Measurements from ENCODE around the gene METTL25. TPM values are rescaled to one million over a fixed set of nuclear protein-coding genes. Genes with fewer than 3 reads are reported as not detected.

METTL25 gene
- polyA plus RNA-seq, 4 donors, result 14.0 to 18.6 (median 16.6) TPM

DNA sequence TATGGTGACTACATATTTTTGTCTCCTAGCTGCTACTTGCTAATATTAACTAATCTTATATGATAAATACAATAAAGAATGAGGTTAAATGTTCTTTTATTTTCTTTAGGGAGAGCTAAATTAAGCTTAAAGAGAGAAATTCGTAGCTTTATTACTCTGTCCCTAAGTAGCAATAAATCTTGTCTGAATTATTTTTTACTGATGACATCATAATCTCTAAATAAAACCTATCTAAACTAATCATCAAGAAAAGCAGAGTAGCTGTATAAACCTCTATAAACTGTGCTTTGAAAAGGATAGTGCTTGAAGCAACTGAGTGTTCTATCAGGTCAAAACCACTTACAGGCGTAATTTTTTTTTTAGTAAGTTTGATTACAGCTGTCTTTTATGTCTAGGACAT lies 42.5 kb downstream of the METTL25 start:
- DNase-seq (ENCODE audit: low read depth in 4 of 4, low spot score in 2 of 4), result no peak

DNA sequence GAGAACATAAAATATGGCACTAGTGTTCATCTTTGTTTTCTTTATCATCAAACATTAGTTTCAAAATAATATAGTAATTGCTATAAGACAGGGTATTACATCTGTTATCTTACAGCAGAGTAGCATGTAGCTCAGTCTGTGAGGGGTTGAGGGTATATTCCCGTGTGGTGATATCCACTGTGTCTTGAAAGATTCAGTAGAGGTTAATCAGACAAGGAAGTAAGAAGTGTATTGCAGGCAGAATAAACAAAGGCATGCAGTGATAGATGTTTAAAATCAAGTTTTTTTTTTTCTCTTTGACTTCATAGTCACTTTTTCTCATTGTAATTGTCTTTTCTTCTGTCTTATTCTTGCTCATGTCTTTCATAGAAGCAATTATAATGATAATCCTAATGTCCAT lies 48.3 kb downstream of the METTL25 start:
- no peak for DNase-seq (ENCODE audit: low read depth in 4 of 4, low spot score in 2 of 4)

DNA sequence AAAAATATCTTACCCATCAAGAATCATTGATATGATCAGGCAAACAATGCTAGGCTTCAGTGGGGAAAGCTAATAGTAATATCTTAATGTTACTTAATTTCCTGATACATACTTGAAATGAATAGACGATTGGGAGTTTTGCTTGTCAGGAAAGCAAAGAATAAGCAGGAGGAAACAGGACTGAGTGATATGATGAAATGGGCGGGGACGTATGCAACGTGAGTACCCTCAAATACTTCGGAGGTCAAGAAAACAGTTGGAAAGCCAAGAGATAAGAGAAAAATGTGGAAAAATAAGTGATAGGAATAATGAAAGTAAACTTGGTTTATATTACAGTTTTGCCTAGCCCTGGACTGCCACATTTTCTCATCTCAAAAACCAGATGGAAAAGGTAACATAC lies 49.2 kb downstream of the METTL25 start:
- no peak for DNase-seq (ENCODE audit: low read depth in 4 of 4, low spot score in 2 of 4)

DNA sequence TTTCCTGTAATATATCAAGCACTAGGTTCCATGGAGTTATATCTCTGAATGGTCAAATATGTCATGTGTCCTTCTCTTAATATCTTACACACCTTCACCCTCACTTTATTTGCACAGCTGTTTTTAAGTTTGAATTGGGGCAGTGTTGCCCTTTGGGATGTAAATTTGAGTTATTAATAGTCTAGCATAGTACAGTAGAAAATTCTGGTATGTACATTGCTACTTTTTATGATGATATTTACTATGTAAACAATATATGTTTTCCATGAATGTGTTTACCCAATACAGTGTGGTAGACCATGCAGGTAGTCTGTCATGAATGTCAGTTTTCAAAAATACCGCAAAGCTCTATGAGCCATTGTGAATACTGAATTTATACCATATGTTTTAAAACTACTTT lies 50.5 kb downstream of the METTL25 start:
- no peak for DNase-seq (ENCODE audit: low read depth in 4 of 4, low spot score in 2 of 4)

DNA sequence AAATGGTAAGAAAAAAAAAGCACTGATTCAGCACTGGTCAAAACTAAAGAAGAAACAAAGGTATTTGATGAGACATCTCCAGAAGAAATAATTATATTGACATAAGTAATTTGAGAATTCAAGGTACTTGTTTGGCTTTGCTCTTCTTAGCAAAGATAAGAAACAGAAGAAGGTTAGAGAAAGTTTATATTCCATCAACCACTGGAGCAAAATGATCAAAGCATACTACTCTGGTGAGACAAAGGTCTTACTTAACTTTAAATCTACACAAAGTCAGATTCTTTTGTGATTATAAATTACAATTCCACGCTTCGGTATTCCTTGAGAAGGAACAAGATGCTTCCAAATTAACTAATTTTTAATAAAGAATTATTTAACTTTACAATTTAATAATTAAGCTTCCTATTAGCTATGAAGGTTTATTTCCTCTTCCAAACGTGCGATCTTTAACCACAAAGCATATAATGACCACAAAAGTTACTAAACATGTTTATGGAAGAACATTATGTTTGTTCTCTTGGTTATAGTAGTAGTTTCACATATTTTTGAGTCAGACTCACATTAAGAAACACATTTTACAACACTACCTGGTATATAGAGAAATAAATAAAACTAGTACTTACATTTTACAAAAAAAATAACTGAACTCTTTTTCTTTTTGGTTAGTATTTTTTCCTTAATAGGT lies 53.4 kb downstream of the METTL25 start:
- no peak for DNase-seq (ENCODE audit: low read depth in 4 of 4, low spot score in 2 of 4)

DNA sequence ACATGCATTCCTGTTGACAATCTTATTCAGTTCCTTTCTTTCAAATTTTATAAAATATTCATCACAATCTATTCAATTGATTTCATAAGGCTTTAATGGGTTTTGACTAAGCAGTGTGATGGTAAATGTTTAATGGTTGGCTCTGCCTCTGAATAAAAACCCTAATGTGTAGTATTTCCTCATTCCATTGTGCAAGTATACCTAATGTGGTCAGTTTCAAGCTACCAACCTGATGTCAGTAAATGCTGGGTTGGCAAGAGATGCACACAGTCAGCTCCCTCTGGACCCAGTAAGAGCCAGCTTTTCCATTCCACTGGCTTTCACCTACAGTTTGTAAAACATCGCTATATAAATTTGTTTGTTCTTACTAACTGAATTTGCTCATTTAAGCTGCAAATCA lies 53.9 kb downstream of the METTL25 start:
- DNase-seq (ENCODE audit: low read depth in 4 of 4, low spot score in 2 of 4), result no peak

DNA sequence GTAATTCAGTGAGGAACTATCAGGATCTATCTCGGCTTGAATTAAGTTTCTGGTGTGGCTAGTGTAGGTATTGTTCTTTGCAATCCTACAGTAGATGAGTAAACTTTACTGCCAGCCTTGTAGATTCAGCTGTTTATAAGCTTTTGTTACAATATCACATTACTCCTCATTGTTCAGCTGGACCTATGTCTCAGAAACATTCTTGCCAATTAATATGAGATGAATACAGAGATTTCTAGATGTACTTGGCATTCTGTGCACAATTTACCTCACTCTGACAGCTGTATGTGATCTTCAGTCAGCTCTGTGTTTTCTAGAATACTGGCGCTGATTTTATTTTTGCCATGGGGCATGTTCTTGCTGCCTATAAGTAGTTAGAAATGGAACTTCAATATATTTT lies 55.7 kb downstream of the METTL25 start:
- no peak for DNase-seq (ENCODE audit: low read depth in 4 of 4, low spot score in 2 of 4)

DNA sequence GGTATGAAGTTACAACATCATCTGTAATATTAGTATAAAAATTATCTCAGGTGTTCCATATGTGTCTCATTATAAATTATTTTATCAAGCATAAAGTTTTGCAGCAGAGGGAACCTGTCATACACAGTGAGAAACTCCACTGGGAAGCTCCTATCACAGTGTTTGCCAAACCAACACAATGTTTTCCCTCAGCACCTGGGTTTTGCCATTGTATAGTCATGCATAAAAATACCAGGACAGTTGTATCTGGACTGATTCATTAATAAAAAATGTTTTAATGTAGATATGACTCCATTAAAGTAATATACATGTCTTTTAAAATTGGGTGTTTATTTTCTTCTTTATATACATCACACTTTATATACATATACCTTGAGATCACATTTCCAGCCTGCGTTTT lies 56.6 kb downstream of the METTL25 start:
- no peak for DNase-seq (ENCODE audit: low read depth in 4 of 4, low spot score in 2 of 4)

DNA sequence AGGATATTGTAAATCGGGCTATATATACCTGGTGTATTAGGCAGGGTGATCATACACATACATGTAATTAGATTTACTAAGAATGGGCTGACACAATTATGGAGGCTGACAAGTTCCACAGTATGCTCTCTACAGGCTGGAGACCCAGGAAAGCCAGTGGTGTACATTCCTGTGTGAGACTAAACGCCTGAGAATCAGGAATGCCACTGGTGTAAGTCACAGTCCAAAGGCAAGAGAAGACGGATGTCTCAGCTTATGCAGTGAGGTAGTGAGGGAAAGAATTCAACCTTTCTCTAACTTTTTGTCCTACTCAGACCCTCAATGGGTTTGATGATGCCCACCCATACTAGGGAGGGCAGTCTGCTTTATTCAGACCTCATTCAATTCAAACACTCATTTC lies 57.1 kb downstream of the METTL25 start:
- no peak for DNase-seq (ENCODE audit: low read depth in 4 of 4, low spot score in 2 of 4)

DNA sequence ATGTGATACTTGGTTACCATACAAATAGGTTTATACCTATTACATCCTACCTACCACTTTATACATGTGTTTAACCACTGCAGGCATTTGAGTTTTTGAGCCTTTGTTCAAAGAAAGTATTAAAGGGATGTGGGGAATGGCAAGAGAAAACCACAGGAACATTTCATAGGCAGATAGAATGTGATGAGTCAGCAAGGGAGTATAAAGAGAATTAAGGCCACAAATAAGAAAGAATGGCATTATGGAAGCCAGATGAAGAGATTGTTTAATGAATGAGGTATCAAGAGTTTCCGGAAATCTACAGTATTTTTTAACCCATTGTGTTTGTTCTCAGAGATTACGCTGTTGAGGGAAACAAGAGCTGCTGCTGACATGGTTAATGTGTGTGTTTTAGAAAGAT lies 66.9 kb downstream of the METTL25 start:
- DNase-seq (ENCODE audit: low read depth in 4 of 4, low spot score in 2 of 4), result no peak

DNA sequence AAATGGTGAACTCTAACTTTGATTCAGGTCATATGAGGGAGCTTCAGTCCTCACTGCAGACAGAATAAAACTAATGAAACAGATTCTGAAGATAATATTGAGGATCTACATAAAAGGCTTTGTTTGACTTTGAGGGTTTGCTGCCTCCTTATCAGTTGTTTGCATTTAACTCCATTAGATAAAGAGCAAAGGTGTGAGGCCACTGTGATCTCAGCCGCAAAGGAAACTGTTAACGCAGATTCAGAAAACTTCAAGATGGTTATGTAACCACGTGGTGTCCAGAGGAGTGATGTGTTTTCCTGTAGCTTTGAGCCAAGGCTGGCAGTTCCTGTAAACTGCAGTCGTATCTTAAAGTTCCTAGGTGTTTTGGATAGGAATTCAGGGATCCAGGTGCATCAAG lies 67.8 kb downstream of the METTL25 start:
- DNase-seq (ENCODE audit: low read depth in 4 of 4, low spot score in 2 of 4), result no peak

DNA sequence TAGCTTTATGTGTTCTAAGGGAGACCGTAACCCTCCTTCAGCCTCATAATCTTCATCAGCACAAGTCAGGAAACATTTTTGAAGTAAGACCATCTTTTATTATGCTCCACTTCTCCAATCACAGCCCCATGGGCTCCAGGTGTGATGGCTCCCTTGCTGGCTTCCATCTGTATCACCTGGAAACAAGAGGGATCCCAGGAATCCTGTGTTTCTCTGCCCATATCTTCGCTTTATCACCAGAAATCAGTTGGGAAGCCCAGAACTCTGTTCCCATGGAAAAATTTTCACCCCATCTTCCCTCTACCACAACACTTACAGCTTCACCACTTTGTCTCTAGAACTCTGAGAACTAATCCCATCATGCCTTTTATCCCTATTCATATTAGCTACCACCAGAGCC lies 68.3 kb downstream of the METTL25 start:
- DNase-seq (ENCODE audit: low read depth in 4 of 4, low spot score in 2 of 4), result no peak

DNA sequence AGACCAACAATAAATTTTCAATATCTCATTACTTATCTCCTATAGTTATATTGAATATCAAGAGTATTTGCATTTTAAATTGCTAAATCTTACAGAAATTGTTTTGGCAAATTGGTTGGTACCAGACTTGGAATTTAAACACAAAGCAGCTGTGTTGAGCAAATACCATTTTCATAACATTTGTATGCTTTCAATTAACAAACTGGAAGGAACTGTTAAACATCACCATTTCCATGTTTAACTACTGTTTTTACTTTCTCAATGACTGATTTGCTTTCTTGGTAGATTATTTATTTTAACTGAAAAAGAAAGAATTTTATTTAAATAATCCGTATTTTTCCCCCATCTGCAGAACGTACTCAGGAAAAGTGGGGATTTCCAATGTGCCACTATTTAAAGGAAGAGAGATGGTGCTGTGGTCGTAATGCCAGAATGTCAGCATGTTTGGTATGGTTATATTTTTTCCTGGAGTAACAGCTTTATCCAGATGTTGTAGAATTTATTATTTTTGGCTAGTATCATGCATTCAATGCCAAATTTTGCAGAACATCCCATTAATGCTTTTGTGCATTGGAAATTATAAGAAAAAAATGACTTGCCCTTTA lies 72.3 kb downstream of the METTL25 start:
- DNase-seq (ENCODE audit: low read depth in 4 of 4, low spot score in 2 of 4), result no peak

DNA sequence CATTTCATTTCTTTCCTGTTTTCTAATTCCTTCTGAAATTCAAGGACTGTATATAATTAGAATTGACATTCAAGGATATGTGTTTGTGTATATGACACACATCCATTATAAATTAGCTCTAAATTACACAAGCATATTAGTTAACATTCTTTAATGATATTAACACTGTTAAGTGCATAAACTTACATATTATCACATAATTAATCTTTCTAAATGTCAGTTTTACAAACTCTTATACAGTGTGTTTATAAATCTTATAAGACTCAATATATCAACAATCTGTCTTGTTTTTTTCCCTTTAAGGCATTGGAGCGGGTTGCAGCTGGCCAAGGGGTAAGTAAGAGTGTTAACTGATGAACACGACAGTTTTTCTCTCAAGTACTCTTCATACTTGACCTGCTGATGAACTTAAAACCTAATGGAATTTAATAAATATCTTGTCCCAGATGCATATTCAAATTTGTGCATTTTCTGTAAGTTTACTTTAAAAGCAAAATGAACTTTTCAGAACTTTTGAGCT lies 76.1 kb downstream of the METTL25 start:
- no peak for DNase-seq (ENCODE audit: low read depth in 4 of 4, low spot score in 2 of 4)

DNA sequence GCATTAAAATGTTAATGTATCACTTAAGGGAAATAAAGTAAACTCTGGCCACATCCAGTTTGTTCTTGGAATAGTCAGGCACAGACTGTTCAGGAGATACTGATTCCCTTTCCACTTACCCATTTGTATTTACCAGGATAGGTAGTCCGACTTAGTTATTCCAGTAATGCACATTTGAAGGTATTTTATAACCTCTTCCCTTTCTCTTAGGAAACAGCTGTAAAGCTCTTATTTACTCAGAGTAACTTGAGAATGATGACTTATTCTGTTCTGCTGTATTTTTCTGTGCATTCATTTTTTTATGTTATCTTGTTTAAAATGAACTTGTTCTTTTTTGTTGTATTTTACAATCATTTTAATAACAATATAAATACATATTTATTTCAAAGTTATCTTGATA lies 78.0 kb downstream of the METTL25 start:
- no peak for DNase-seq (ENCODE audit: low read depth in 4 of 4, low spot score in 2 of 4)

DNA sequence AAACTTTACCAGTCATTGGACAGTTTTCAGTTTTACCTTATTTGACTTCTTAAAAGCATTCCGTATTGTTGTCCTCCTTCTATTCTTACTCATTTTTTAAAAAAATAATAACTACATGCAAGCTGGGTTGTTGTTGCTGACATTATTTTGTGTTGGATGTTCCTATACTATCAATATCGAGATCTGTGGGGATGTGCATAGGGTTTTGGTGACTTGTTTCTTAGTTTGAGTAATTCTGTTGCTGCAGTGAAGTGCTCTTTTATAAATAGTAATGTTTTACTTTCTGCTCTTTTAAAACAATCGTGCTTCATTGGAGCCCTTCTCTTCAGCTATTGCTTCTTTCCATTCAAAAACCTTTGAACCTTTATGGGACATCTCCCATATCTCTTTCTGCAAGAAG lies 79.4 kb downstream of the METTL25 start:
- no peak for DNase-seq (ENCODE audit: low read depth in 4 of 4, low spot score in 2 of 4)

DNA sequence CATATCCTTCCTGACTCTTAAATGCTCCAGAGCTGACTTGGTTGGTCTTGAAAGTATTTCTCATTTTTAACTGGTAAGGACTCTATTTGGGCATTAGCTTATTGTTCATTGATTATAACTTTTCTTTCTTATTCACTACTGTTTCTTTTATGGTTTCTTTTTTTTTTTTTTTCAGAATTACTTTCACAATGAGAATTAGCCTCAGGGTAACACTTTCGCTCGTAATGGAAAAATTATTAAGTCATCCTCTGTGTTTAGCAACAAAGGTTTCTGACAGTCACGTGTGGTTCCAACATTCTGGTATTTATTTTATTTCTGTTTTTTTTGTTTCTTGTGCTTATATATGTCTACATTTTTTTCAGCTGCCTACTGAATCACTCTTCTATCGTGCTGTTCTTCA lies 80.0 kb downstream of the METTL25 start:
- no peak for DNase-seq (ENCODE audit: low read depth in 4 of 4, low spot score in 2 of 4)

DNA sequence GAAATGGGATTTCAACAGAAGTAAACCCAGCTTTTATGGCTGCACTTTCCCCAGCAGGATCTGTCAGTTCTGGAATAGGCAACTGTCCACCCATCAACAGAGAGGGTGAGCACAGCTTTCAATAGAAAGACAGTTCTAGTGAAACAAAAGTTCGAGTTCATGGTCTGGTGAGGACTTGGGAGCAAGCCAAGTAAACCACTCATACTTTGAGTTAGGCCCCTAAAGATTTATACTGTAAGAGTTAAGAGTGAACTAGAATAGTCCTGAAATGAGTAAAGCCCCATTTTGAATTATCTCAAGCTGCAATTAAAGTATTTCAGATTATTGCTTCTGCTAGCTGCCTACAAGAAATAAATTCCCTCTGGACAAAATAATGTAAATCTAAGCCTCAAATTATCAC lies 82.6 kb downstream of the METTL25 start:
- DNase-seq (ENCODE audit: low read depth in 4 of 4, low spot score in 2 of 4), result no peak

DNA sequence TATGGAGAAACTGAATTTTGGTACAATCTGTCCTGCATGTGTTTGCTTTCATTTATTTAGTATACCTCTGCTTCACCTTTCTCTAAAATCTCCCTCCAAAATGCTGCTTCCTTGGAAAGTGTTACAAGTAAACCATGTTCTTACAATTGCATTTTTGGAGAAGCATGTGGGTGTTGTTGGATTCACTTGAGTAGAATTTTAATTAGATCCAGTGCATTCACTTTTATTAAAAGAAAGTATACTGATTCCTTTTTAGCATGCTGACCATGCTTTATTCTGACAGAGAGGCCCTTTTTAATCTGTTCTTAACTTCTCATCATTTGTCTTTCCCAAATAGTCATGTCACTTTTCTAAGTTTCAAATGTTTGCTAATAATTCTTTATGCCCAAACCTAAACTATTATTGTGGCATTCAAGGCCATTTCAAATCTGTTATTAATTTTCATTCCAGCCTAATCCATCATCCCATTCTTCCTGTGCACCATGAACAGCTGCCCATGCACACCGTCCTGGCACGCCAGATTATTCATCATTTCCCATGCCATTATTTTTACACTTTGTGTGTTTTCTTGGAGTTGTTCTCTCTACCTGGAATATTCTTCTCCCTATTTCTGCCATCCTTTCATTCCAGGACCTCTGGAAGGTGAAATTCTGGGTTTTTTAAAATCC lies 90.7 kb downstream of the METTL25 start:
- no peak for DNase-seq (ENCODE audit: low read depth in 4 of 4, low spot score in 2 of 4)

DNA sequence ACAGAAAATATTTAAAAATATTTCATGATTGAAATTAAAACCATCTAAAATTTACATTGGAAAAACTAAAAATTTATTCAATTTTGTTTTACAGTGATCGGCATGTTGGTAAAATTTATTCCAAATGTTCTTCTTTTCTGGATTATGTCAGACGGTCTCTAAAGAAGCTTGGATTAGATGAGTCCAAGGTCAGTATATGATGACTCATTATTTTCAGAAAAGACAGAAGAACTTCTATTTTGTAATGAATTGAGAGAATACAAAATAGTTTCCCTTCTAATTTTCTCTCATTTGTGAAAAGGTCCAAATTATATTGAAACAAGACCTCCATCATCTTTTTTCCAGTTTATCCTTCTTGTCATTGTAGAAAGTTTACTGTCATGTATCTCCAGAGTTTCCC lies 98.3 kb downstream of the METTL25 start:
- no peak for DNase-seq (ENCODE audit: low read depth in 4 of 4, low spot score in 2 of 4)

DNA sequence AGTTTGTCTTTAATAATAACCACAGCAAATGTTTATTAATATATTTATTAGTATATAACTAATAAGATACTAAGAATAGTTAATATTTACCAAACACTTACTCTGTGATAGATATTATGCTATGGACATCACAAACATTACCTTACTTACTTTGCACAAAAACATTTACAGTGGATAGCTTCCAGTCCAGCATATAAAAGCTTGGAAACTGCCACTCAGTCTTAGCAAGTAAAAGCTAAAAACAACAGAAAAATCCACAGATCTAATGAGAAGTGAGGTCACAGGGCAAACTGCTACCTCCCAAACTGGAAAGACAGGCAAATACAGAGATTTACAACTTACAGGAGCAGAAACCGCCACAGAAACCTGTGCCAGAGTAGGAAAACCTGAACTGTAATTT lies 99.8 kb downstream of the METTL25 start:
- peak in 1 of 4 donors; percentile 17 for DNase-seq (ENCODE audit: low read depth in 4 of 4, low spot score in 2 of 4)

DNA sequence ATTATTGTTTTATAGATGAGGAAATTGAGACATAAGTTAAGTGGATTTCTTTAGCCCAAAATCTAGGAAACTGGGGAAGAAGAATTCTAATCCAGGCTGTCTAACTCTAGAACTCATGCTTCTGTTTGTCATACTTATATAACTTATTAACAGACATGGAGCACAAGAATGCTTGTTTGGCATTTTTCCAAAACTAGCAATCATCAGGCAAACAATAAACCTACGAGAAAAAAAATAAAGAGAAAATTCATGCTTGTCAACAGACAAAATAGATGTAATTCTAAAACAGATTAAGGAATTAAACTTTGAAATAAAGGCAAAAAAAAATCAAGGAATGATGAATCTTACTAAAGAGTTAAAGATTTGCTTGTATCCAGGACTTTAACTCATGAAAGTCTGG lies 103.1 kb downstream of the METTL25 start:
- no peak for DNase-seq (ENCODE audit: low read depth in 4 of 4, low spot score in 2 of 4)
